Mucosa of stomach (tissue), 1 donor: Measurements from ENCODE around the gene PDZRN4.
"Not testable (repeated sequence)": the region's sequence is repeated elsewhere in the genome, so short reads cannot be mapped to it uniquely, and the experiment has no call there.

Source experiments
- H3K27me3 ChIP-seq: one replicate; pipeline ENCODE4 v1.7.0; 2013; ENCODE audit warnings: mild to moderate bottlenecking, low read length; ENCODE audit not compliant: control insufficient read depth, insufficient read depth
- H3K36me3 ChIP-seq: one replicate; pipeline ENCODE4 v1.7.0; 2013; ENCODE audit warnings: low read length; ENCODE audit not compliant: control insufficient read depth, insufficient read depth
- H3K4me1 ChIP-seq: one replicate; pipeline ENCODE4 v1.7.0; 2013; ENCODE audit warnings: mild to moderate bottlenecking, low read length; ENCODE audit not compliant: control insufficient read depth, insufficient read depth
- H3K4me3 ChIP-seq: one replicate; pipeline ENCODE4 v1.7.0; 2013; ENCODE audit warnings: low read length
- H3K9ac ChIP-seq: one replicate; pipeline ENCODE4 v1.7.0; 2013; ENCODE audit warnings: mild to moderate bottlenecking, low read length, moderate library complexity
- H3K9me3 ChIP-seq: one replicate; pipeline ENCODE4 v1.7.0; 2013; ENCODE audit warnings: mild to moderate bottlenecking, low read length, moderate library complexity; ENCODE audit not compliant: control insufficient read depth
- donor health status: Pancreatic carcinoma.

Gene PDZRN4

DNA sequence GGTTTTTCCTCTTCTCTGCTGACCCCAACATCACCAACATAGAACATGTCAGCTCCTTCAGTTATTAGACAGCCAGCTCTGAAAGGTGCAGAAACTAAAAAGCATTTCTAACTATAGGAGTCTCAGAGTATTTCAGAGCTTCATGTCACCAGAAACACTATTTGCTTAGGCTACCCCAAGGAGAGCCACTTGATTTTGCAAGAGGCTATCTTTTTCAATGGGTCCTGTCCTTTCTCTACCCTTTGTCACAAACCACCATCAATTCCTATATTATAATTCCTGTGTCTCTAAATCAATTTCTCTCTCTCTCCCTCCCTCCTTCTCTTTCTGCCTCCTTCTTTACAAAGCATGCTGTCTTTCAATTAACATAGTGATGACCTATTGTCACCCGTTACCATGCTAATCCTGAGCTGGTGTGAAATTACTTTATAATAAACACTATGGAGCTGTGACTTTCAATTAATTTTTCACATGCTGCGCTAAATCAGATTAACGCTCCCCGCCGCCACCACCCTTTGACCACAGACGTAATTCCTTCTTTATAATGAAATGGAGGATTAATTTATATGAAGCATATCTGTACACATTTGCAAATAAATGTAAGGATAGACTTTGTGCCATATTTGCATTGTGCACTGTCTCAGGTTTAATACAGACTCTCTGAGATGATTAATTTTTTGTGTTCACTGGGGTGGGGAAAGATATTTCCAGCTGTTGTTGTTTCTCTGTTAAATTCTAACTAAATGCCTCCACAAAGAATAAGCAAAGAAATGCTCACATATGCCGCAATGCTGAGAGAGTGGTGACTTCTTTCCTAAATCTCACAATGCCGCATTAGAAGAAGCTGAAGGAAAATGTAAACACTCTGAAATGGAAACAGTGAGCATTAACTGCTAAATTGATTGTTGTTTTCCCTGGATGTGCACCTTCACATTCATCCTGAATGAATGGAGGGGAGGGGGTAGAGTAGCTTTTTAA, 418.6 kb downstream of the PDZRN4 start:
- no peak overlapping the region for H3K4me3 ChIP-seq
- no peaks in the 10 kb centered on the region for H3K36me3 ChIP-seq
- H3K27me3 ChIP-seq: no peaks in the 10 kb centered on the region

DNA sequence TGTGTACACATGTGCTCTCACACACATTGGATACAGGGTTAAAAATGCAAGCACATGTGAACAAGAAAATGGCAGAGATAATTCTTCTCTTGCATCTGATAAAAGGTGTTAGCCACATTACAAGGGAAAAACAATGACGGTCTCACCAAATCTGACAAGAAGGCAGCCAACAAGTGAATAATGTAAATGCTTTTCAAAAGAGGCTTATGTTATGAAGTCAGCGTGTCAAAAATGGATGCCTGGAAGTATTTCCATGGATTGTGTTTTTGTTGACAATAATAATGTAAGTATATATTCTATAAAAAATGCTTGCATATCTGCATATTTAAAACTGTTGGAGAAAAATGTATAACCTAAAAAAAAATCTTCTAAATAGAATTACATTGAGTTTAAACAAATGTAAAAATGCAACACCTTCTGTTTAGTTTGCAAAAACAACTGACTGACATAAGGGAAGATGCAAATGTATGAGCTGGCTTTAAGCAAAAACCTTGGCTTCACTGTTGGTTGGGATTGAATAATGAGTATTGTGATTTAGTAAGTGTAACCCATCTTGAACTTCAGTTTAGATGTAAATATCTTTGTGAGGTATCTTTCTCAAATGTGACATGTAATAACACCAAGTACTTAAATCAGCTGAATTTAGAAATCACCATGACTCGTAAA, 424.9 kb downstream of the PDZRN4 start:
- no peaks in the 10 kb centered on the region for H3K9me3 ChIP-seq
- H3K4me3 ChIP-seq: no peak overlapping the region
- no peaks in the 10 kb centered on the region for H3K27me3 ChIP-seq
- no peak overlapping the region for H3K9ac ChIP-seq
- no peaks in the 10 kb centered on the region for H3K4me1 ChIP-seq
- no peaks in the 10 kb centered on the region for H3K36me3 ChIP-seq

More for the DNA sequence above, 418.6 kb downstream of the PDZRN4 start:
- no peaks in the 10 kb centered on the region for H3K9me3 ChIP-seq
- no peak overlapping the region for H3K9ac ChIP-seq
- no peaks in the 10 kb centered on the region for H3K4me1 ChIP-seq

DNA sequence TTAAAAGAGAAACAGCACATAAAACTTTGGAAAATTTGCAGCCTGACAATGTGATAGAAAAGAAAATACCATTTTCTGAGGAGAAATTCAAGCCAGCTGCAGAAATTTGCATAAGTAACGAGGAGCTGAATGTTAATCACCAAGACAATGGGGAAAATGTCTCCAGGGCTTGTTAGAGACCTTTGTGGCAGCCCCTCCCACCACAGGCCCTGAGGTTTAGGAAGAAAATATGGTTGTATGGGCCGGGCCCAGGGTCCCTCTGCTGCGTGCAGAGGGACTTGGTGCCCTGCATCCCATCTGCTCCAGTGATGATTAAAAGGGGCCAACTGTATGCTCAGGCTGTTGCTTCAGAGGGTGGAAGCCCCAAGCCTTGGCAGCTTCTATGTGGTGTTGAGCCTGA, 427.1 kb downstream of the PDZRN4 start:
- not testable (repeated sequence) for H3K9me3 ChIP-seq, H3K4me1 ChIP-seq, H3K9ac ChIP-seq, H3K27me3 ChIP-seq, H3K36me3 ChIP-seq, H3K4me3 ChIP-seq

DNA sequence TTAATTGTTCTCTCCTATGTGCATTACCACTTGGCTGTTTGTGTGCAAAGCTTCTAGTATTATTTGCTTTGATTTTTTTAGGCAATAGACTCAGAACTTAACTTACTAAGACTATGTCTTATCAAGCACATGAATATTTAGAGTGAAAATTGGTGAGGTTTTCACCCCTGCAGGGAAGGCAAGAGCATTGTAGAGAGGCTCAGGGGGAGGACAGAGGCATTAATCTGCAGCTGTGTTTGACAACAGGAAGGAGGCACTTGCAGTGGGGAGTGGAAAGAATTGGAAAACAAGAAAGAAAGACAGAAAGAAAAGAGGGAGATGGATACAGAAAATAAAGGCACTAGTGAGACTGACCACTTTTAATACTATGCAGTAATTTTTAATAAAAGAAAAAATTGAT, 431.6 kb downstream of the PDZRN4 start:
- Histone ChIP-seq H3K9me3 (no peaks in the 10 kb centered on the region), H3K4me3 (no peak overlapping the region), H3K4me1 (no peaks in the 10 kb centered on the region), H3K36me3 (no peaks in the 10 kb centered on the region), H3K9ac (no peak overlapping the region), H3K27me3 (no peaks in the 10 kb centered on the region)

DNA sequence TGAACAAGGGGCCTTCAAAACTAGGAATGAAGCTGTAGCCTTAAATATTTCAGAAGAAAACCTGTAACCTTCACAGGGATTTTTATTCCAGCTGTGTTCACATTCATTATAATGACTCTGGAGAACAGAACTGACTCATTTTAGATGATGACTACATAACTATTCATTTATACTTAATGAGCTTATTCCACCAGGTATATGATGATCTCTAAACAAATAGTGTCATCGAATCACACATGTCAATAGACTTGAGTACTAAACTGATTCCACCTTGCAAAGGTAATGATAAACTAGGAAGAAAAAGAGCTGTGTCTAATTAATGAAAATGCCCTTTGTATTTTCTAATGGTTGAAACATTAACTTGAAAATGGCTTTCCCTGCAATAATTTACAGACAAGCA, 433.2 kb downstream of the PDZRN4 start:
- Histone ChIP-seq H3K9ac (no peak overlapping the region), H3K36me3 (no peaks in the 10 kb centered on the region), H3K9me3 (no peaks in the 10 kb centered on the region), H3K4me1 (no peaks in the 10 kb centered on the region), H3K27me3 (no peaks in the 10 kb centered on the region), H3K4me3 (no peak overlapping the region)
